VCaP (cell line): ENCODE data around the gene RAB26.

Experiments
- H3K27ac ChIP-seq: fragments of 450-650 bp; 2 replicates; pipeline ENCODE4 v1.5.1; 2017
- TF ChIP-seq, protein P1 (sequence below): fragments of 450-650 bp; conservative IDR thresholded peaks from 2 replicates; pipeline ENCODE4 v1.5.1; 2017; ENCODE audit warnings: mild to moderate bottlenecking, moderate library complexity

RAB26 gene

DNA sequence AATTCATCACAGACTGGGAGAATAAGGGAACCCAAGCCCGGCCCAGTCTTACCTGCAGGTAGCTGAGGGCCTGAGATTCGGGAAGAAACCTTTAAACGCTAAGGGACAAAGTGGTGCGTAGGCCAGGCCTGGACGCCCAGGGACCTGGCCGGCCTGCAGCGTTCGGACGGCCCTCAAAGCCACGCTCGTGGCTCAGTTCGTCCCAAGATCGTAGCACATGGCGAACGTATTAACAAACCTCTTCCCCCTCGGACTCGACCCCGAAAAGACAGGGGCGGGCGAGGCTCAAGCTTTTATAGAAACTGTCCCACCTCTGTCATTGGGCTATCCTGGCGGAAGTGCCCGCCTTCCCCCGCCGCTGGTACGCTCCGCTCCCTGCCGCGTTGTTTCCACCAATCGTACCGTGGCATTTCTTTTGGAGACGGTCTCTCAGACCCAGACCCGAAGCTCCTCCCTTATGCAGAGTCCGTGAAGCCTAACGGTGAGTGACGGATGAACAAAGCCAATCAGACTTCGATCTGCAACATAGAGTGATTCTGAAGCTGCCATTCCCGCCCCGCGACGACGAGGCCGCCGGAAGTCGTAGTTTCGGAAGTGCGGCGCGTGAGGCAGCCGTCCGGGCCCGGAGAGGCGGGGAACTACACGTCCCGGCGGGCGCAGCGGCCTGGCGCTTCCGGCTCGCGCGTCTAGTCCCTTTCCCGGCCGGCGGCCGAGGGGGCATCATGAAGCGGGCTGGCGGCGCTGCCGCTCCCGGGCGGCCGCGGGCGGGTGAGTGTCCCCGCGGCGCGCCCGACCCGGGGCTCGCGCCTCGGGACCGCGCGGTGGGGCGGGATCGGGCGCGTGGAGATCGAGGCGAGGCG lies 6.9 kb downstream of the RAB26 start, which contains the start of gene TRAF7:
Gene TRAF7, plus strand, starts transcription at position 692 of the 860 bp plus-strand sequence. CDS start 8,139 bp downstream, outside the sequence.
- TF ChIP-seq, protein P1, sequence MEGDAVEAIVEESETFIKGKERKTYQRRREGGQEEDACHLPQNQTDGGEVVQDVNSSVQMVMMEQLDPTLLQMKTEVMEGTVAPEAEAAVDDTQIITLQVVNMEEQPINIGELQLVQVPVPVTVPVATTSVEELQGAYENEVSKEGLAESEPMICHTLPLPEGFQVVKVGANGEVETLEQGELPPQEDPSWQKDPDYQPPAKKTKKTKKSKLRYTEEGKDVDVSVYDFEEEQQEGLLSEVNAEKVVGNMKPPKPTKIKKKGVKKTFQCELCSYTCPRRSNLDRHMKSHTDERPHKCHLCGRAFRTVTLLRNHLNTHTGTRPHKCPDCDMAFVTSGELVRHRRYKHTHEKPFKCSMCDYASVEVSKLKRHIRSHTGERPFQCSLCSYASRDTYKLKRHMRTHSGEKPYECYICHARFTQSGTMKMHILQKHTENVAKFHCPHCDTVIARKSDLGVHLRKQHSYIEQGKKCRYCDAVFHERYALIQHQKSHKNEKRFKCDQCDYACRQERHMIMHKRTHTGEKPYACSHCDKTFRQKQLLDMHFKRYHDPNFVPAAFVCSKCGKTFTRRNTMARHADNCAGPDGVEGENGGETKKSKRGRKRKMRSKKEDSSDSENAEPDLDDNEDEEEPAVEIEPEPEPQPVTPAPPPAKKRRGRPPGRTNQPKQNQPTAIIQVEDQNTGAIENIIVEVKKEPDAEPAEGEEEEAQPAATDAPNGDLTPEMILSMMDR: no peak

DNA sequence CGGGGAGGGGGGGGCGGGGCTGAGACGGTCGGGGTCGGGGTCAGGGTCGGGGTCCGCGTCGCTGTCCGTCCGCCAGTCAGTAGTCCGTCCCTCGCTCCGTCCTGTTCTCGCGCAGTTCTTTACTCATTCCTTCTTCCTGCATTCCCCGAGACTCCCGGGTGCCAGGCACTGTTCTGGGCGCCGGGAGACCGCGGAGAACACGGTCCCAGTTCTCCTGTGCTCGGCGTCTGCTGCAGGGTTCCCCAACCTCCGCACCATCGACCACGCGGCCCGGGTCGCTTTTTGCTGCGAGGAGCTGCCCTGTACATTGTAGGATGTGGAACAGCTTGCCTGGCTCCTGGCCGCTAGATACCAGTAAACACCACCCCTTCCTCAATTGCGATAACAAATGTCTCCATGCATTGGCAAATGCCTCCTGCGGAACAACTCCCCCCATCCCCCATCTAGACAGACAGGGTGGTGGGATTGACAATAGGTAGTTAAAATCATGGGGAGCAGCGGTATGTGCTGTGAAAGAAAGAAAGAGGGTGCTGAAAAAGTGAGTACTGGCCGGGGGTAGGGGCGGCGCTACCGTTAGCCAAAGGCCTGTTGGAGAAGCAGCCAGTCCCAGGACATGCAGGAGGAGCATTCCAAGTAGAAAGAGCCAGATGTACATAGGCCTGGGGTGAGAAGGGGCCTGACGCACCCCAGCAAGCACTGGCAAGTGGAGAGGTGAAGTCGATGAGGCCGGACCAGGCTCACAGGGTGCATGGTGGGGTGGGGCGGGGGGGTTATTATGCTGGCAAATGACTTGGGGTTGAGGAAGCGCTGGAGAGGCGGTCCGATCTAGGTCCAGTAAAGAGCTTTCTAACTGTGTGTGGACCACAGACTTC lies 7.8 kb downstream of the RAB26 start:
- TF ChIP-seq, protein P1: no peak
- peak overlapping the region; percentile 89 for H3K27ac ChIP-seq

More for the DNA sequence above, 6.9 kb downstream of the RAB26 start, which contains the start of gene TRAF7:
- peak within 1 kb of the TSS; percentile 89 for H3K27ac ChIP-seq

DNA sequence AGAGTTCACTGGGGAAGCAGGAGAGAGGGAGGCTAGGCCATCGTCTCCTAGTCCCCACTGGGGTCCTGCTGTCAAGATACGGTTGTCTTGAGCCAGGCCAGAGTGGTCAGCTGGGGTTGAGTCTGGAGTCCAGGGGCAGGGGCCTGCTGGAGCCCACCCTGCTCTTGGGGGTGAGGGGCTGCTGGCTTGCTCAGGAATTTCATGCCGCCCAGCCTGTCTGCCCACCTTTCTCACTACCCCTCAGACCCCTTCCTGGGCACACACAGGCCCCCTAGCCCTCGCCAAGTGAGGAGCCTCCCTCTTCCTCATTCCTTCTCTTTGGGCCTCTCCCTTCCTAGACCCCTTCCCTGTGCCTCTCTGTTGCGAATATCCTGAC lies 8.4 kb downstream of the RAB26 start:
- peak overlapping the region; percentile 89; the same call in 1 of the 2 replicates for H3K27ac ChIP-seq
- TF ChIP-seq, protein P1: no peak

DNA sequence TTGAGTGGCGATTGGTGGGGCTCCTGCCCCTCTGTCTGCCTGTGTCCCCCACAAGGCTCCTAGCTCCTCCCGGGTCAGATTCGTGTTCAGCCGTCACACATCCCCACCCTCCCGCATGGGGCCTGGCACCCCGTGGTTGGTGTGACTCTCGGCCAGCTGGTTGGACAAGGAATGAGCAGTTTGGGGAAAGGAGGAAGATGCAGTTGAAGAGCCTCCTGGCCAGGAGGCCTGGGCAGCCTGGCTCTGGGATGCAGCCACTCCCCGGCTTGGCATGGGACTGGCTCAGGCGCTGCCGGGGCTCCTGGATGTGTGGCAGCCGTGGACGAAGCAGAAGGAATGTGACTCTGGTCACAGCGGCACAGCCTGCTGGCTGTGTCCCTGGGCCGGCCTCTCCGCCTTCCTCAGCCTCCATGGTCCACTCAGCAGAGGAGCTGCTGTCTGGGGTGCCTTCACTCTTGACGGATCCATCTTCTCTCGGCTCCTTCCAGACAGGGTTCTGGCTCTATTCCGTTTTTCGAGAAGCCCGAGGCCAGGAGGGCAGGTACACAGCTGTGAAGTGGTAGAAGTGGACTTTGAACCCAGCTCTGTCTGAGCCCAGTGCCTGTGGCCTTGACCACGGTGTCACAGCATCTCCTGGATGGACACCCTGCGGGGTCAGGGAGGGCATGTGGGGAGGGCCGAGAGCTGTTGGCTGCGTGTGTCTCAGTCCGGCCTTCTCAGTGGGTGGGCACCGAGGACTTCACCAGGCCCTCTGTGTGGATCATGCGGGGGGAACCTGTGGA lies 9.2 kb downstream of the RAB26 start:
- peak overlapping the region; percentile 89; the same call in 1 of the 2 replicates for H3K27ac ChIP-seq
- TF ChIP-seq, protein P1: no peak

DNA sequence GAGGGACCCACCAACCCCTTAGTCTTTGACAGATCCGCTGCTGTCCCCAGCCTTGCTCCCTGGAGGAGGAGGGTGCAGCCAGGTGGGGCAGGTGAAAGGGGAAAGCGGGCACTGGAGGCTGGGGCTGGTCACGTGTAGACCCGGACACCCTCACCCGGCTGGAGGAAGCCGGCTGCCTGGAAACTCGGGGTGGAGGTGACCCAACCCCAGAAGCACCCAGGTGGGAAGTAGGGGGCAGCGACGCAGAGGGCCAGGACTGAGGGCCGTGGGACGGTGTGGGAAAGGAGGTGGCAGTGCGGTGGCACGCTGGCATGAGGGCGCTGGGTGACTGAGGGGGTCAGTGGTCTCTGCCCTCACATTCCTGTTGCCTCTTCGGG lies 9.8 kb downstream of the RAB26 start:
- no peak overlapping the region for H3K27ac ChIP-seq
- TF ChIP-seq, protein P1: no peak

DNA sequence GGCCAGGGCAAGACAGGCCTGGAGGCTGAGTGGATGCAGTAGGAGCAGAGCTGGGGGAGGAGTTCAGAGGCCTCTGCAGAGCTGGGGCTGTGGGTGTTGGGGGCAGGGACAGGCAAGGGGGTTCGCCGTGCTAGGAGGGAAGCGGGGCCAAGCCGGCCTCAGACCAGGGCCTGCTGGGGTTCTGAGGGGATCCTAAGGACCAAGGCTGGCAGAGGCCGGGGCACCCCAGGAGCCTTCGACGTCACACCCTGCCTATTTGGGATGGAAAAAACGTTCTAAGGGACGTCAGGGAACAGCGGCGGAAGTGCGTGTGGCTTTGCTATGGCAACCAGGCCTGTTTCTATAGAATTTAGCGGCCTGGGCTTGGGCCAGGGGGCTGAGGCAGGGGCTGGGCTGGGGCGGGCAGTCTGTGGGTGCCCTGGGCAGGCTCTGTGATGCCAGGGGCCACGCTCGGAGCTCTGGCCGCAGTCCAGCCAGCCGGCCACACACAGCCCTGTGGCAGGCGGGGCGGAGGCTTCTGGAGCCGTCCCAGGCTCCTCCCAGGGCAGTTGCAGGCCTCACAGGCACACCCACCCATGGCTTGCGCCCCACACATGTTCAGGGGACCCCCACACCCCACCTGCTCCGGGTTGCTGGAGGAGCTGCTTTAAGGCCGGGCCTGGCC lies 10.9 kb downstream of the RAB26 start:
- H3K27ac ChIP-seq: no peak overlapping the region
- TF ChIP-seq, protein P1: no peak
